SU-DHL-6 (cell line): ENCODE results near the gene PDCL3.

Experiments used
- EZH2phosphoT487 ChIP-seq: fragments of 200-600 bp; sonication (generic), shearing (Covaris generic); conservative IDR thresholded peaks from 2 replicates; pipeline ENCODE4 v1.6.1; 2018; ENCODE audit warnings: mild to moderate bottlenecking, antibody characterized with exemption, low read length, moderate library complexity, mixed read lengths
- TF ChIP-seq, protein P1 (sequence below): fragments of 200-600 bp; sonication (generic); IDR thresholded peaks from one replicate; pipeline ENCODE4 v1.5.1; 2017; ENCODE audit warnings: antibody characterized with exemption, mild to moderate bottlenecking, low read length, moderate library complexity; ENCODE audit not compliant: insufficient read depth, poor library complexity, severe bottlenecking

DNA sequence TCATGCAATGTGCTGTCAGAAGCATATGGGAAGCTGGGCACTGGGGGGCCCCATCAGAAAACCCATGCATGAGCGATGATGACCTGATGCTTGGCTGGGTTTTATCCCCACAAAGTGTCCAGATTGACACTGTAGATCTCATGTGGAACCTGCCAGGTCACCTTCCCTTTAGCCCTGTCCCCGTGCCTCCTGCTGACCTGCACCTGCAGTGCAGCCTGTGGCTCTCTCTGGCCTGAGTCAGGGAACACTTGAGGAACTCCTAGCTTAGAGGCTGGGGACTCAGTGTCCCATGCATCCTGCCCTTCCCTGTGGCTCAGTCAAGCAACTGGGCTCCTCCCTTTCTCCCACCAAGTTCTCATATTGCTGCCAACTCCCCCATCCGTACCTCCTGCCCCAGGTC, 57.7 kb downstream of the PDCL3 start:
- TF ChIP-seq, protein P1, sequence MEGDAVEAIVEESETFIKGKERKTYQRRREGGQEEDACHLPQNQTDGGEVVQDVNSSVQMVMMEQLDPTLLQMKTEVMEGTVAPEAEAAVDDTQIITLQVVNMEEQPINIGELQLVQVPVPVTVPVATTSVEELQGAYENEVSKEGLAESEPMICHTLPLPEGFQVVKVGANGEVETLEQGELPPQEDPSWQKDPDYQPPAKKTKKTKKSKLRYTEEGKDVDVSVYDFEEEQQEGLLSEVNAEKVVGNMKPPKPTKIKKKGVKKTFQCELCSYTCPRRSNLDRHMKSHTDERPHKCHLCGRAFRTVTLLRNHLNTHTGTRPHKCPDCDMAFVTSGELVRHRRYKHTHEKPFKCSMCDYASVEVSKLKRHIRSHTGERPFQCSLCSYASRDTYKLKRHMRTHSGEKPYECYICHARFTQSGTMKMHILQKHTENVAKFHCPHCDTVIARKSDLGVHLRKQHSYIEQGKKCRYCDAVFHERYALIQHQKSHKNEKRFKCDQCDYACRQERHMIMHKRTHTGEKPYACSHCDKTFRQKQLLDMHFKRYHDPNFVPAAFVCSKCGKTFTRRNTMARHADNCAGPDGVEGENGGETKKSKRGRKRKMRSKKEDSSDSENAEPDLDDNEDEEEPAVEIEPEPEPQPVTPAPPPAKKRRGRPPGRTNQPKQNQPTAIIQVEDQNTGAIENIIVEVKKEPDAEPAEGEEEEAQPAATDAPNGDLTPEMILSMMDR, result no peak
- no peak for TF ChIP-seq EZH2phosphoT487
